ENCODE measurements around the gene PTPRE.

The PTPRE gene

DNA sequence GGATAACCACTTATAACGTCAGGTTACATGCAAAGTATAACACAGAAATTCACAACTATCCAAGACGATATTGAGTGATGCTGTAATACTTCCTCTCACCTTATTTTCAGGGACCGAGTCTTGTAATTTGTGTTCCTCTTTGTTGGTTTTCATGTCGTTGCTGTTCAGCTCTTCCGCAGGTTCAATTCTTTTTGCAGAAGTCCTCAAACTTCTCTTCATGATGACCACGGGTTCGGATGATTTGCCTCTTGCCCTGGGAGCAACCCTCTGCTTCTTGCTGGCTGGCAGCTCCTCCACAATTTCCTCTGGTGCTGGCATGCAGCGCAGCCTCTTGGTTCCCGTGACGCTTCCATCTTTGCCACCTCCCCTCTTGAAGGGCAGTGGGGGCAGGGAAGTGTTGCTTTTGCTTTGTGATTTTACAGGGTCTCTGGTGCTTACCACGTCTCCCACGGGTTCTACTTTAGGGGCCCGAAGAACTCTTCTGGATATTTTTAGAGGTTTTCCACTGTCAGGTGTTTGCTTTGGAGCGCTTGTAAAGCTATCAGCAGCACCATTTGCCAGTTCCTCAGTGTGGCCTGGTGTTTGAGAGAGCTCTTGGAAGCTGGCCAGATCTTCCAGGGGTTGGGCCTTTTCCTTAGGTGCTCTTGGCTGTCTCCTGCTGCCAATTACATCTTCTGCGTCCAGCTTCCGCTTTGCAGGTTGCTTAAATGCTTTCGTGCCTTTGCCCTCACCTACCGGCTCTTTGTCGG lies 195.8 kb downstream of the PTPRE start:
- no peak for DNase-seq

GRCh38 chr10:128103229-128103714 lies 196.4 kb downstream of the PTPRE start:
- DNase-seq = no peak

- DNase-seq = no peak
These were observed 198.5 kb downstream of the PTPRE start for GRCh38 chr10:128105383-128105782.

DNA sequence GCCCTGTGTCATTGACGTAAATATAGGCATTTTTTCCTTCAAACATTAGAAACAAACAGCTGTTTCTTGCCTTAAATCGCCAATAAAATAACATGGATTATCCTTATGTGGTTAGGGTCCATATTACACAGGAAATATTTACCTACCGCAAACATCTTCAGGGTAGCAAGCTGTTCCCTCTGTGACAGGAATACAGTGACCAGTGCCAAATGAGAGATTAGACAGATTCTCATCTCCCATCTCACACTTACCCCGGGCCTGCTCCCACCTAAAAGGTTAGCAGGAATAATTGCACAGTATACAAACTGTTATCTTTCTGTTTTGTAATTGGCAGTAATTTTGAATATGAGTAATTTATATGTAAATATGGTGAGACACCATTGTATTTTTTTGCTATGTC lies 202.8 kb downstream of the PTPRE start:
- DNase-seq = no peak

- DNase-seq = no peak
These were observed 203.4 kb downstream of the PTPRE start for GRCh38 chr10:128110339-128110738.

DNA sequence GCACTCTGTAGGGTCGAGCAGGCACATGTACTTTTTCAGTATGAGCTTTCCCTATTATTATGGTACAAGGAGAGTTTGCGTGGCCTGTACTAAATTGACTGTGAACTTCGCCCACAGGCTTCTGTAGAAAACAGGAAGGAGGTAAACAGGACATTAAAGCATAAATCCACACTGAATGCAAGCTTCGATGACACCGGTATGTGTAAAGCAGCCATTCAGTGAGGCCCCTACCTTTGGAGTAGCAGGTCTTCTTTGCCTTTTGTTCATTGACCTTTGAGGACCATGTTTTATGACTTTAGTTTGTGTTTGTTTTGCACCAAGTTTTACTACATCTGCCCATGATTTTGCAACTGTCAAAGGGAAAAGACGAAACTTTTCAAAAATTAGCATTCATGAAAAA lies 204.8 kb downstream of the PTPRE start:
- DNase-seq = no peak

- no peak for DNase-seq
These were observed 206.1 kb downstream of the PTPRE start for GRCh38 chr10:128113026-128113425.

- DNase-seq = no peak
These were observed 208.0 kb downstream of the PTPRE start for GRCh38 chr10:128114901-128115300.

- no peak for DNase-seq
These were observed 208.5 kb downstream of the PTPRE start for GRCh38 chr10:128115356-128115755.

DNA sequence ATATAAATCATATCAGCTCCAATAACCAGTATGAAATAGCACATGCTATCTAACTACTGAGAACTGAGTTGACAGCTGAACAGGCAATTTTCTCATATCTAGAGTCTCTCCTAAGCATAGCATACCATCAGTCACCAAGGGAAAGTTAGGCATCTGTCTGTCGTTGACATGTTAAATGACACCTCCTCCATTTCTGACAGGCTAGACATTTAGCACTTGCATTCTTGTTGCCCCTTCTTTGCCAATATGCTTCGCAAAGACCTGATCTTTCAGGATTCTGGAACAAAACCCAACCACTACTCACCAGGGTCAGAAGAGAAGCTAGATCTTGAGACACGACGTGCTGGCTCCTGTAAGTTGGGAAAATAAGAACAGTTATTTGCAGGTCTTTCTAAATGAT lies 209.3 kb downstream of the PTPRE start:
- no peak for DNase-seq

DNA sequence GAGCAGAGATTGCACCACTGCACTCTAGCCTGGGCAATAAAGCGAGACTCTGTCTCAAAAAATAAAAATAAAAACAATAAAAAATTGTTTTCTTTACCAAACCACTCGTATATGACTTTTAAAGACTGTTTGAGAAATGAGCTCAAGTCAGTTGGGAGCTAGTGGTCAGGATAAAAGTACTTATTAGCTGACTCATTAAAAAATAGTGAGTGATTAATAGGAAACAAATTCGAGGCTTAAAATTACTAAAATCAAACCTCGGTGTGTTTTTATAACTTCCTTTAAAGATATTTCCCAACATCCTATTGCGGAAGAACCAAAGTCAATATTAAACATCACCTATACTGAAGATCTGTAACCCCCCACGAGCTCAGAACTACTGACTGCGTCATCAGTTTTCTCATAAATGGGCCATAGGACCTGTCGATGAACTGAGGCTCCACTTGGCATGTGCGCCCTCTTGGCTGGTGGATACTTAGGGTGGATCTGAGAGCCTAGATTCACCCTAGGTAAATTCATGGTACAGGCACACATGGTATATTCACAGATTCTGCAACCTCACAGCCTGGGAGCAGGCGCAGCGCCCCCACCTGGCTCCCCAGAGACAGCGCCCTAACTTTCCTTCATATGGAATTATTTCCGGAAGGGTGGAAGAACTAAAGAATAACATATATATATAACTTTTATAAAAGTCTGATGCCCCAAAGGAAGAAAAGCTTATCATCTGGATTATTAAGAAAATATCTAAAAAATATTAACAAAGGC lies 210.1 kb downstream of the PTPRE start:
- DNase-seq = no peak

- no peak for DNase-seq
These were observed 215.0 kb downstream of the PTPRE start for GRCh38 chr10:128121750-128122412.

DNA sequence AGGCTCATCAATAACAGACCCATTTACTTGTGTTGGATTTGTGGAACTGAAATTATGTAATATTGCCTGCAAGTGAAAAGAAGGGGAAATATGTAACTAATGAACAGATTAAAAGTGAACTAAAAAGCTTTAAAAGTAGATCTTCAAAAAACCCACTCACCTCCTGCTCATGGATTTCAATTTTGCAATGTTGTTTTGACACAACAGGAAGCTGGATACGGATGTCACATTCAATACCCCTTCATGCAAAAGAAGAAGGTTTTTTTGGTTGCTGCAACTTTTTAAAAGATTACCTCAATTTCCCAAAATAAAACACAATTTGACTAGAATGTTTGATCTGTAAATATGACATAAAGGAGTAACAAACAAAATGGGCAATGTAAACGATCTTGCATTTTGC lies 216.0 kb downstream of the PTPRE start:
- no peak for DNase-seq

DNA sequence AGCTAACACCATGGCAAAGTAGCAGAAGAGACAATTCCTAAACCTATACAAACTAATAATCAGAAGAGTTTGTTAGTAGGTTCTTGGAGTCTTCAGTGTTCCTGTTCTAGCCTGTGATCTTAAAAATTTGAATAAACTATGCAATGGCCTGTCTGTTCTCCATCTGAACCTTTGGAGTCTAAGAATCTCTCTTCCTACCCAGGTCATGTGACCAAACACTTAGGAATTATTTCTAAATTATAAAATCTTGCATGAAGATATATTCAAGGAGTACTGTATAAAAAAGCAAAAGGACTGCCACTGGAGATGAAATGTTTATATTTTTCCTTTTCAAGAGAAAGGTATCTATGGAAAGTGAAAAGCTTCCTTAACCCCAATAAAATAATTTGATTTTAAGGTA lies 216.9 kb downstream of the PTPRE start:
- DNase-seq = no peak

DNA sequence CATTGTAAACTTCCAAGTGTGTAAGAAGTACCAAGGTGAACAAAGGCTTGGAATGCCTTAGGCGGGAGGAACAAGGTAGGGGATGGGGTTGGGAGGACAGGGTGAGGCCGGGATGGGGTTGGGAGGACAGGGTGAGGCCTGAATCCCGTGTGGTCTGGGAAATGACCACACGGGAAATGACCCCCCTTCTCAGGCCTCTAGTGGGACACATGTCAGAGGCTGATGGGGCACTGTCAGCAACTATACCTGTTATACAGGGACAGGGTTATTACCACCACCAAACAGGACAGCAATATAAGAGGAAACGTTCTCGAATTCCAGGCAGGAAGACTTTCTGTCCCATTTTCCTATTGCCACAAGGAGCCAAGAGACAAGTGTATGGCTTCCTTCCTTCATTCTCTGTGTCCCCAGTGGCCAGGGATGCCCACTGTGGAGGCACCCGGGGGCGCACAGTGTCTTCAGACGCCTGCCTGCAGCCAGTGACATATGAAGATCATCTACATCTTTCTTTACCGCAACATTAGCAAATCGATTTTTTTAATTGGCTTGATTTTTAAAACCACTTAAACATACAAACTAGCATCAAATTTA lies 218.0 kb downstream of the PTPRE start:
- no peak for DNase-seq

DNA sequence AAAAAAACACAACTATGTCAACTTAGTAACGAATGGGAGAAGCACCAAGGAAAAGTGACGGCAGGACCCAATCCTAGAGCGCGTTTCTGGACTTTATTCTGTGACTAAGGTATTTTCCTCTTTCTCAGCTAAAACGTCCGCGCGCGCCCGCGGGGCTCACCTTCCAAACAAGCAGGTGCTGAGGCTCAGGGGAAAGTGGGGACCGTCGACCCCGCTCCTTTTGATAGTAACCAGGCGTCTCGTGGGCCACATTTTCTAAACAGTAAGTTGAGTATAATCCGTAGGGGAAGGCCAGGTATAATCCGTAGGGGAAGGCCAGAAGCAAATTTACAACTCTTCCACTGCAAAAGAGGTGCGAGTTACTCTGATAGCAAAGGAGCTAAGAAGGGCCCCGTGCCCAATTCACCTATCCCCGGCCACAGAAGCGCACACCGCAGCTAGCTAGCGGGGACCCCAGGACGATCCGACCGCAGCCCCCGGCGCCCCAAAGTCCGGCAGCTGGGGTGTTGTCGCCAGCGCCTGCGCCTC lies 218.6 kb downstream of the PTPRE start:
- DNase-seq = no peak

- DNase-seq = peak; percentile 77
These were observed 219.3 kb downstream of the PTPRE start, which contains the start of gene MKI67 for GRCh38 chr10:128125944-128126764. Gene MKI67 (minus strand): TSS chr10:128126423. CDS start chr10:128125667, 756 bp downstream.

DNA sequence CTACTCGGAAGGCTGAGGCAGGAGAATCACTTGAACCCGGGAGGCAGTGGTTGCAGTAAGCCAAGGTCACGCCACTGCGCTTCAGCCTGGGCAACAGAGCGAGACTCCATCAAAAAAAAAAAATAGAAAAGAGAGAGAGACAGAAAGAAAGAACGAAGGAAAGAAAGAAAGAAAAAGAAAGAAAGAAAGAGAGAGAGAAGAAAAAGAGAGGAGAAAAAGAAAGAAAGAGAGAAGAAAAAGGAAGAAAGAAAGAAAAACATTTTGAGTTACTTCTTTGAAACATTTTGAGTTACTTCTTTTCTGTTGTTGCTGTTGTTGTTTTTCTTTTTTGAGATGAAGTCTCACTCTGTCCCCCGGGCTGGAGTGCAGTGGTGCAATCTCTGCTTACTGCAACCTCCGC lies 221.7 kb downstream of the PTPRE start:
- DNase-seq = no peak

DNA sequence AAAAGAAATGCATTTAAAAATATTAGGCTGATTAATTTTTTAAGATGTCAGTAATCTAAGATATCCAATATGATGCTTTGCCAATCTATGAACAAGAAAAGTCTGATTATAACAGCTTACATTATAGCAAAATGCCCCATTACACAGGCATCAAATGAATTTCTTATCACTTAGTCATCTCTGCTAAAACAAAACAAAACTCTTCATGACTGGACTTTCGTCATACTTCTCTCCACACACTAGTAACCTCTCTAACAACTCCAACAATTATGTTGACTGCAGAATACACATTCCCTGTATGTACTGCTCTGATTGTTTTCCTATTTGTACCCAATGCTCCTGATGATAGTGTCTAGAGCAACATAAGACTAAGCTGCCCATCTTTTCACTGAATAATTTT lies 223.1 kb downstream of the PTPRE start:
- no peak for DNase-seq
